GM12878 (cell line): ENCODE results near the gene FGF23. TPM values are rescaled to one million over a fixed set of nuclear protein-coding genes. Genes with fewer than 3 reads are reported as not detected.

ENCODE experiments used
- ATAC-seq: fragments of 200-7000 bp; cut with Tn5 transposase; 3 replicates; pipeline ENCODE4 v1.9.1; 2020; ENCODE audit warnings: mild to moderate bottlenecking, moderate library complexity
- BruUV-seq: library from RNA; stranded (reverse); fragments of 400-500 nt; replicated peaks from 2 replicates; lab custom pipeline; 2021; lab: Mats Ljungman, UMichigan
- CTCF ChIA-PET: fragments of 300-600 bp; sonication (Branson Sonifier 250); formaldehyde crosslinking; extraction: SDS; loops from one replicate; lab custom pipeline; 2021; ENCODE audit warnings: inconsistent platforms; lab: Yijun Ruan, JAX
- POLR2A ChIA-PET: fragments of 350-600 bp; formaldehyde crosslinking; extraction: SDS; loops from one replicate; lab custom pipeline; 2021; ENCODE audit warnings: inconsistent platforms; lab: Charles Lee
- RAD21 ChIA-PET: fragments of 300-600 bp; sonication (Branson Sonifier 250); formaldehyde crosslinking; loops from one replicate; lab custom pipeline; 2023; ENCODE audit warnings: antibody characterized with exemption; ENCODE audit not compliant: unreplicated experiment; lab: Charles Lee
- SMC1A ChIA-PET: fragments of 300-600 bp; sonication (Branson Sonifier 250); formaldehyde crosslinking; loops from one replicate; lab custom pipeline; 2023; ENCODE audit not compliant: unreplicated experiment, uncharacterized antibody; lab: Charles Lee
- DNase-seq: peaks from one replicate; pipeline ENCODE4 v3.0.0-alpha.2; 2011; ENCODE audit warnings: low read depth, low spot score
- FAIRE-seq: peaks from 3 replicates; lab custom pipeline; 2011; peaks lifted over from hg19 to GRCh38; lab: Jason Lieb, UNC
- H2AFZ ChIP-seq: 2 replicates; pipeline ENCODE4 v1.6.0; 2011; ENCODE audit warnings: low read depth, low read length, control low read depth; ENCODE audit not compliant: control insufficient read depth
- H3K27ac ChIP-seq: 2 replicates; pipeline ENCODE4 v1.5.1; 2011; ENCODE audit warnings: control low read depth; ENCODE audit not compliant: control insufficient read depth, insufficient read depth
- H3K27me3 ChIP-seq, 2 experiments: replicated peaks in 1 of 2; 2 replicates each; pipeline versions ENCODE4 v1.6.0 to v1.6.1; 2011; ENCODE audit warnings: low read length in 1 of 2; ENCODE audit not compliant: control insufficient read depth in 2 of 2, insufficient read depth in 2 of 2
- H3K36me3 ChIP-seq, 2 experiments: 2 replicates each; pipeline ENCODE4 v1.5.1; 2011; ENCODE audit warnings: low read length in 1 of 2; ENCODE audit not compliant: control insufficient read depth in 2 of 2, insufficient read depth in 2 of 2
- H3K4me1 ChIP-seq: 2 replicates; pipeline ENCODE4 v1.6.1; 2011; ENCODE audit warnings: mild to moderate bottlenecking, low read length, moderate library complexity, mixed read lengths; ENCODE audit not compliant: control insufficient read depth, insufficient read depth
- H3K4me2 ChIP-seq: 2 replicates; pipeline ENCODE4 v1.6.0; 2011; ENCODE audit warnings: control low read depth; ENCODE audit not compliant: control insufficient read depth, insufficient read depth
- H3K4me3 ChIP-seq: fragments of 200-600 bp; sonication (generic); 2 replicates; pipeline ENCODE4 v1.5.1; 2016
- H3K79me2 ChIP-seq: 2 replicates; pipeline ENCODE4 v1.6.0; 2011; ENCODE audit warnings: low read length; ENCODE audit not compliant: control insufficient read depth, insufficient read depth
- H3K9ac ChIP-seq: 2 replicates; pipeline ENCODE4 v1.8.0; 2011; ENCODE audit warnings: low read length, control low read depth, mixed read lengths; ENCODE audit not compliant: control insufficient read depth, insufficient read depth
- H3K9me3 ChIP-seq: replicated peaks from 3 replicates; pipeline ENCODE4 v1.5.1; 2011; ENCODE audit warnings: mild to moderate bottlenecking, low read length; ENCODE audit not compliant: control insufficient read depth, insufficient read depth
- H4K20me1 ChIP-seq: 2 replicates; pipeline ENCODE4 v1.6.0; 2011; ENCODE audit not compliant: control insufficient read depth, insufficient read depth
- BHLHE40 ChIP-seq, 2 experiments: fragments of 450-650 bp in 1 of 2; IDR thresholded peaks; 2 replicates each; pipeline ENCODE4 v1.6.1; 2011 to 2017; ENCODE audit warnings: low read depth in 2 of 2, borderline replicate concordance in 1 of 2, improper control_type of control experiment in 1 of 2, low read length in 1 of 2, mild to moderate bottlenecking in 1 of 2
- BMI1 ChIP-seq: fragments of 450-650 bp; IDR thresholded peaks from 2 replicates; pipeline ENCODE4 v1.6.1; 2016; ENCODE audit warnings: mild to moderate bottlenecking, moderate library complexity, borderline replicate concordance
- CBFB ChIP-seq: IDR thresholded peaks from 2 replicates; pipeline ENCODE4 v1.6.1; 2016; ENCODE audit warnings: antibody characterized with exemption, low read depth
- CBX3 ChIP-seq: fragments of 200-600 bp; sonication (generic); IDR thresholded peaks from 2 replicates; pipeline ENCODE4 v1.6.1; 2016; ENCODE audit warnings: low read depth, borderline replicate concordance
- CEBPZ ChIP-seq: fragments of 150-350 bp; IDR thresholded peaks from 2 replicates; pipeline ENCODE4 v1.6.1; 2016; ENCODE audit warnings: low read depth, low read length
- CHD1 ChIP-seq: IDR thresholded peaks from 2 replicates; pipeline ENCODE4 v1.6.1; 2012; ENCODE audit warnings: low read depth, low read length, improper control_type of control experiment
- CHD2 ChIP-seq: IDR thresholded peaks from 2 replicates; pipeline ENCODE4 v1.6.1; 2011; ENCODE audit warnings: low read depth, low read length, improper control_type of control experiment, borderline replicate concordance
- EZH2 ChIP-seq: IDR thresholded peaks from 2 replicates; pipeline ENCODE4 v1.6.1; 2012; ENCODE audit warnings: low read depth, mild to moderate bottlenecking, control low read depth, inconsistent platforms, low read length, borderline replicate concordance; ENCODE audit not compliant: control insufficient read depth
- HCFC1 ChIP-seq: fragments of 150-350 bp; IDR thresholded peaks from 2 replicates; pipeline ENCODE4 v1.6.1; 2014; ENCODE audit warnings: low read length
- HDAC2 ChIP-seq: fragments of 200-600 bp; sonication (generic); IDR thresholded peaks from 2 replicates; pipeline ENCODE4 v1.6.1; 2017
- MYB ChIP-seq: fragments of 150-350 bp; IDR thresholded peaks from 2 replicates; pipeline ENCODE4 v1.6.1; 2014; ENCODE audit warnings: mild to moderate bottlenecking, low read depth, low read length, borderline replicate concordance
- NRF1 ChIP-seq: conservative IDR thresholded peaks from 2 replicates; pipeline ENCODE4 v1.6.1; 2011; ENCODE audit warnings: mild to moderate bottlenecking, low read depth, low read length, improper control_type of control experiment
- POLR2AphosphoS2 ChIP-seq: IDR thresholded peaks from 2 replicates; pipeline ENCODE4 v1.6.1; 2011; ENCODE audit warnings: low read depth, mild to moderate bottlenecking, low read length, improper control_type of control experiment, moderate library complexity
- POU2F2 ChIP-seq: IDR thresholded peaks from 3 replicates; pipeline ENCODE4 v1.6.1; 2011; ENCODE audit warnings: low read depth, mild to moderate bottlenecking, low read length, borderline replicate concordance
- RELA ChIP-seq: fragments of 450-650 bp; IDR thresholded peaks from 2 replicates; pipeline ENCODE4 v1.8.0; 2014; ENCODE audit warnings: borderline replicate concordance; ENCODE audit not compliant: partially characterized antibody
- SREBF1 ChIP-seq: IDR thresholded peaks from 2 replicates; pipeline ENCODE4 v1.6.1; 2012; ENCODE audit warnings: mild to moderate bottlenecking, low read length
- SRF ChIP-seq, 2 experiments: IDR thresholded peaks; 2 replicates each; pipeline ENCODE4 v1.6.1; 2011; ENCODE audit warnings: low read depth in 2 of 2, low read length in 2 of 2, mild to moderate bottlenecking in 1 of 2, moderate library complexity in 1 of 2
- TCF12 ChIP-seq: IDR thresholded peaks from 2 replicates; pipeline ENCODE4 v1.6.1; 2011; ENCODE audit warnings: low read depth, mild to moderate bottlenecking, low read length
- TCF3 ChIP-seq: IDR thresholded peaks from 2 replicates; pipeline ENCODE4 v1.6.1; 2012; ENCODE audit warnings: low read depth, mild to moderate bottlenecking, low read length, borderline replicate concordance; ENCODE audit not compliant: insufficient read depth
- ZNF207 ChIP-seq: fragments of 450-650 bp; IDR thresholded peaks from 2 replicates; pipeline ENCODE4 v1.6.1; 2014; ENCODE audit warnings: antibody characterized with exemption, mild to moderate bottlenecking, borderline replicate concordance
- WGBS: methylation state at CpG from one replicate; pipeline ENCODE4 v1.1.6; 2016; ENCODE audit warnings: low lambda C conversion rate; ENCODE audit not compliant: insufficient replicate concordance, insufficient coverage; ENCODE audit errors: missing lambda C conversion rate; 5-methylcytosine and 5-hydroxymethylcytosine counted together
- in situ Hi-C: fragments of 300-500 bp; cut with MboI; formaldehyde crosslinking; loops from 9 replicates; pipeline ENCODE4 v1.14.3; 2018; ENCODE audit warnings: mixed read lengths
- intact Hi-C: fragments of 100-400 bp; cut with micrococcal nuclease; formaldehyde crosslinking; loops from one replicate; pipeline ENCODE4 v1.14.2; 2022; ENCODE audit not compliant: unreplicated experiment
- polyA plus RNA-seq, 11 experiments: library from polyadenylated mRNA; depleted of rRNA in 4 of 11; unstranded in 6 of 11; stranded (reverse) in 5 of 11; fragments of >200 nt; fragmentation: Nextera tagmentation in 4 of 11; fragmentation: Illumina TruSeq in 1 of 11; extraction: Ambion mirVana in 4 of 11; extraction: Trizol in 1 of 11; gene quantifications; 1 replicate in 1 of 11; 2 replicates in 10 of 11; pipeline versions ENCODE4 v1.2.1 to v1.2.3, GENCODE V29; 2011 to 2016; ENCODE audit warnings: inconsistent platforms in 2 of 11, missing spikeins in 2 of 11, low read depth in 1 of 11
- total RNA-seq, 4 experiments: library from RNA; depleted of rRNA in 3 of 4; stranded (reverse); fragments of >200 nt in 3 of 4; fragmentation: Illumina TruSeq in 1 of 4; extraction: Trizol in 1 of 4; gene quantifications; 2 replicates each; pipeline versions ENCODE4 v1.2.1 to v1.2.3, GENCODE V29; 2013 to 2021

Gene FGF23
- total and polyA plus RNA-seq, 10 of the 15 experiments (the other 5 are each of a cell fraction or from before 2014, with no cell fraction given): not detected

DNA sequence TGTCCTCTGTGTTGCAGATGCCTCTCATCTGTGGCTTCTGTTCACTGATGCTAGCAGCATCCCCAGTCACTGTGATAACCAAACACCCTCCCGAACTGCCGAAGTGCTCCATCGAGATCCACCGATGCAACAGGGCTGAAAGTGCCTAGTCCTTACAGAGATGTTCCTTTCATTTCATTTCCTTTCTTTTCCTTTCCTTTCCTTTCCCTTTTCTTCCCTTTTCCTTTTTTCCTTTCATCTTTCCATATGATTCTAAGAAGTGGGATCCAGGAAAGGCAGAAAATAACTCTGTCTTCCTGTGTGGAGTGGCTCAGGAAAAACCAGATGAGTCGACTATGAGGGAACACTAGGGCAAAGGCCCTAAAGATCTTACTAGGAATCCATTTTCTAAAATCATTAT, 39.4 kb upstream of the FGF23 start:
- DNase-seq (no peak), FAIRE-seq (no peak), ATAC-seq (no peak)
- Histone ChIP-seq H3K9ac (no peak overlapping the region), H3K27me3 (peaks cover 0 to 7% of the 10 kb centered on the region in 2 experiments; a peak in 3 of 4 replicates), H2AFZ (no peak overlapping the region), H3K9me3 (no peaks in the 10 kb centered on the region), H3K4me2 (no peak overlapping the region), H3K27ac (no peak overlapping the region), H3K4me1 (no peaks in the 10 kb centered on the region), H3K79me2 (no peaks in the 10 kb centered on the region), H3K4me3 (no peak overlapping the region), H3K36me3 (no peaks in the 10 kb centered on the region), H4K20me1 (no peaks in the 10 kb centered on the region)
- 67% methylated on average over 5 of the region's 5 CpGs for WGBS
- ChIA-PET POLR2A (no interaction called here), SMC1A (no interaction called here), RAD21 (no interaction called here), CTCF (no interaction called here)
- in situ Hi-C loops (no loop called here), intact Hi-C loops (no loop called here)
- no peak for TF ChIP-seq TCF12
- no peak for TF ChIP-seq SRF (IDR thresholded peaks at IDR 0.05; ENCODE audit: low read depth in 2 of 2, low read length in 2 of 2)
- TF ChIP-seq SREBF1: no peak
- TF ChIP-seq HCFC1: no peak
- TF ChIP-seq BMI1: no peak
- TF ChIP-seq BHLHE40 (IDR thresholded peaks at IDR 0.05; ENCODE audit: borderline replicate concordance in 1 of 2, low read depth in 2 of 2, low read length in 1 of 2): no peak
- no peak for TF ChIP-seq TCF3
- TF ChIP-seq CHD1: no peak
- no peak for TF ChIP-seq POLR2AphosphoS2
- no peak for TF ChIP-seq HDAC2
- no peak for TF ChIP-seq CEBPZ
- TF ChIP-seq NRF1: no peak
- TF ChIP-seq MYB: no peak
- TF ChIP-seq ZNF207: no peak
- no peak for TF ChIP-seq POU2F2
- no peak for TF ChIP-seq CHD2
- TF ChIP-seq CBFB: no peak
- TF ChIP-seq CBX3: no peak
- no peak for TF ChIP-seq EZH2
- TF ChIP-seq RELA: no peak
- no TSS peak for BruUV-seq
